K562 (cell line): ENCODE data around the gene ATP6V0A1. TPM values are rescaled to one million over a fixed set of nuclear protein-coding genes. Genes with fewer than 3 reads are reported as not detected.

ENCODE experiments used
- ATAC-seq: fragments of 200-7000 bp; cut with Tn5 transposase; 3 replicates; pipeline ENCODE4 v1.9.1; 2020; ENCODE audit warnings: moderate library complexity
- BruUV-seq: library from RNA; stranded (reverse); fragments of 400-500 nt; replicated peaks from 2 replicates; lab custom pipeline; 2021; lab: Mats Ljungman, UMichigan
- CTCF ChIA-PET: fragments of 300-600 bp; formaldehyde crosslinking; extraction: SDS; loops from one replicate; lab custom pipeline; 2021; ENCODE audit warnings: low intra/inter-chr PET ratio; lab: Yijun Ruan, JAX
- POLR2A ChIA-PET: fragments of 300-600, 350-650 bp; sonication (Branson Sonifier 250); formaldehyde crosslinking; extraction: SDS; loops from one replicate; lab custom pipeline; 2021; ENCODE audit warnings: antibody characterized with exemption, inconsistent platforms; lab: Yijun Ruan, JAX
- DNase-seq, 4 experiments: peaks; one replicate each; pipeline versions ENCODE4 v3.0.0 to v3.0.0-alpha.2; 2011 to 2018; ENCODE audit warnings: low spot score in 3 of 4, mixed read lengths in 3 of 4; ENCODE audit errors: extremely low read depth in 1 of 4
- FAIRE-seq: peaks from 2 replicates; lab custom pipeline; 2011; peaks lifted over from hg19 to GRCh38; lab: Jason Lieb, UNC
- H2AFZ ChIP-seq: 2 replicates; pipeline ENCODE4 v1.6.0; 2011; ENCODE audit warnings: low read depth, low read length, control low read depth, inconsistent platforms
- H3K27ac ChIP-seq: fragments of 200-600 bp; 3 replicates; pipeline ENCODE4 v1.8.0; 2011; ENCODE audit warnings: low read depth, mild to moderate bottlenecking, control low read depth, inconsistent platforms, low read length, moderate library complexity, mixed read lengths; ENCODE audit errors: extremely low read depth
- H3K27me3 ChIP-seq, 2 experiments: fragments of 300-600 bp in 1 of 2; 2 replicates in 1 of 2; 3 replicates in 1 of 2; pipeline versions ENCODE4 v1.6.0 to v1.8.0; 2011; ENCODE audit warnings: inconsistent platforms in 2 of 2, low read length in 2 of 2, mild to moderate bottlenecking in 1 of 2, mixed read lengths in 1 of 2, moderate library complexity in 1 of 2; ENCODE audit not compliant: control insufficient read depth in 2 of 2, insufficient read depth in 2 of 2
- H3K36me3 ChIP-seq: fragments of 300-600 bp; 3 replicates; pipeline ENCODE4 v1.8.0; 2011; ENCODE audit warnings: mild to moderate bottlenecking, low read length, inconsistent platforms; ENCODE audit not compliant: control insufficient read depth, insufficient read depth
- H3K4me1 ChIP-seq, 2 experiments: fragments of 200-600 bp in 1 of 2; replicated peaks in 1 of 2; 2 replicates in 1 of 2; 3 replicates in 1 of 2; pipeline versions ENCODE4 v1.5.1 to v1.8.0; 2011; ENCODE audit warnings: inconsistent platforms in 2 of 2, low read length in 2 of 2, mild to moderate bottlenecking in 1 of 2, mixed read lengths in 1 of 2, moderate library complexity in 1 of 2; ENCODE audit not compliant: control insufficient read depth in 2 of 2, insufficient read depth in 2 of 2
- H3K4me2 ChIP-seq: 2 replicates; pipeline ENCODE4 v1.6.1; 2011; ENCODE audit warnings: low read length, control low read depth, inconsistent platforms, mixed read lengths; ENCODE audit not compliant: insufficient read depth
- H3K4me3 ChIP-seq: fragments of 200-600 bp; sonication (generic), shearing (Covaris generic); 2 replicates; pipeline ENCODE4 v1.5.1; 2016; ENCODE audit warnings: control low read depth, inconsistent platforms
- H3K79me2 ChIP-seq: fragments of 200-600 bp; 3 replicates; pipeline ENCODE4 v1.8.0; 2011; ENCODE audit warnings: low read length, inconsistent platforms; ENCODE audit not compliant: control insufficient read depth, insufficient read depth
- H3K9ac ChIP-seq, 2 experiments: 2 replicates each; pipeline versions ENCODE4 v1.6.0 to v1.6.1; 2011; ENCODE audit warnings: low read depth in 2 of 2, low read length in 2 of 2, control low read depth in 1 of 2, inconsistent platforms in 1 of 2, mild to moderate bottlenecking in 1 of 2, mixed read lengths in 1 of 2; ENCODE audit not compliant: insufficient read depth in 1 of 2
- H3K9me1 ChIP-seq: one replicate; pipeline ENCODE4 v1.6.0; 2011; ENCODE audit warnings: inconsistent platforms, mild to moderate bottlenecking, low read length, moderate library complexity; ENCODE audit not compliant: control insufficient read depth, insufficient read depth
- H3K9me3 ChIP-seq: replicated peaks from 2 replicates; pipeline ENCODE4 v1.5.1; 2011; ENCODE audit warnings: low read depth, low read length, inconsistent platforms; ENCODE audit not compliant: control insufficient read depth, insufficient read depth
- H4K20me1 ChIP-seq: replicated peaks from 2 replicates; pipeline ENCODE4 v1.6.1; 2011; ENCODE audit warnings: low read length, inconsistent platforms, mixed read lengths; ENCODE audit not compliant: control insufficient read depth, insufficient read depth
- ARHGAP35 ChIP-seq: fragments of 450-650 bp; IDR thresholded peaks from 2 replicates; pipeline ENCODE4 v1.6.1; 2018; ENCODE audit not compliant: partially characterized antibody
- HMG20B ChIP-seq: fragments of 250-450 bp; sonication (Bioruptor Pico); IDR thresholded peaks from 2 replicates; pipeline ENCODE4 v1.5.0; 2021; ENCODE audit warnings: mild to moderate bottlenecking
- NONO ChIP-seq, 2 experiments: fragments of 200-400 bp in 1 of 2; fragments of 450-650 bp in 1 of 2; formaldehyde crosslinking in 1 of 2; IDR thresholded peaks; 2 replicates each; pipeline ENCODE4 v1.6.1; 2017; ENCODE audit warnings: low read depth in 2 of 2, mild to moderate bottlenecking in 2 of 2, moderate library complexity in 2 of 2, low read length in 1 of 2
- PRPF4 ChIP-seq: fragments of 200-400 bp; formaldehyde crosslinking; IDR thresholded peaks from one replicate; pipeline ENCODE4 v1.6.1; 2017; ENCODE audit warnings: low read length, low read depth, mild to moderate bottlenecking; ENCODE audit not compliant: insufficient read depth, poor library complexity, severe bottlenecking
- PTTG1 ChIP-seq: fragments of 450-650 bp; IDR thresholded peaks from 2 replicates; pipeline ENCODE4 v1.6.1; 2016; ENCODE audit warnings: low read depth, mild to moderate bottlenecking, missing genetic modification characterization, missing compliant biosample characterization
- SNRNP70 ChIP-seq: fragments of 200-400 bp; formaldehyde crosslinking; optimal IDR thresholded peaks from 2 replicates; pipeline ENCODE3; 2017; ENCODE audit warnings: low read depth, low read length
- SREBF2 ChIP-seq: sonication (generic); formaldehyde crosslinking; IDR thresholded peaks from 2 replicates; pipeline ENCODE4 v1.4.0; 2020; ENCODE audit warnings: mild to moderate bottlenecking, missing genetic modification reagents
- TCF3 ChIP-seq: sonication (generic); formaldehyde crosslinking; IDR thresholded peaks from 2 replicates; pipeline ENCODE4 v1.4.0; 2020; ENCODE audit warnings: mild to moderate bottlenecking, missing genetic modification reagents
- ZNF239 ChIP-seq: fragments of 250-450 bp; sonication (Bioruptor Pico); IDR thresholded peaks from 2 replicates; pipeline ENCODE4 v1.4.0; 2020; ENCODE audit warnings: mild to moderate bottlenecking
- ZNF41 ChIP-seq: fragments of 250-450 bp; sonication (Bioruptor Pico); conservative IDR thresholded peaks from 2 replicates; pipeline ENCODE4 v1.4.0; 2020; ENCODE audit warnings: mild to moderate bottlenecking
- ZNF584 ChIP-seq: fragments of 200-800 bp; sonication (Bioruptor generic); IDR thresholded peaks from 2 replicates; pipeline ENCODE4 v1.6.1; 2016; ENCODE audit warnings: low read depth, mild to moderate bottlenecking, missing genetic modification characterization, missing compliant biosample characterization
- ZNF778 ChIP-seq: fragments of 450-650 bp; formaldehyde crosslinking; IDR thresholded peaks from 2 replicates; pipeline ENCODE4 v1.4.0; 2020; ENCODE audit warnings: mild to moderate bottlenecking, moderate library complexity
- WGBS: fragments of 100-300 bp; shearing (Covaris generic); methylation state at CpG from one replicate; pipeline ENCODE4 v1.1.6; 2016; ENCODE audit warnings: low coverage, mixed read lengths; ENCODE audit not compliant: insufficient coverage; ENCODE audit errors: missing lambda C conversion rate; 5-methylcytosine and 5-hydroxymethylcytosine counted together
- in situ Hi-C: fragments of 300-500 bp; cut with MboI; formaldehyde crosslinking; loops from 4 replicates; pipeline ENCODE4 v1.15.0; 2018; ENCODE audit warnings: inconsistent platforms, mixed read lengths
- intact Hi-C: fragments of 100-400 bp; cut with micrococcal nuclease; formaldehyde crosslinking; loops from 2 replicates; pipeline ENCODE4 v1.14.2; 2022
- polyA plus RNA-seq, 8 experiments: library from polyadenylated mRNA; depleted of rRNA in 4 of 8; stranded (reverse) in 5 of 8; unstranded in 3 of 8; fragments of >200 nt; fragmentation: Nextera tagmentation in 2 of 8; fragmentation: Illumina TruSeq in 1 of 8; extraction: Ambion mirVana in 2 of 8; extraction: Trizol in 1 of 8; gene quantifications; 2 replicates each; pipeline versions ENCODE4 v1.2.1 to v1.2.3, GENCODE V29; 2011 to 2014; ENCODE audit warnings: inconsistent platforms in 1 of 8, missing spikeins in 1 of 8
- total RNA-seq, 7 experiments: library from RNA; depleted of rRNA in 6 of 7; stranded (reverse); fragments of >200 nt in 6 of 7; fragmentation: Illumina TruSeq in 2 of 7; extraction: Trizol in 2 of 7; gene quantifications; 2 replicates each; pipeline versions ENCODE4 v1.2.1 to v1.2.3, GENCODE V29; 2011 to 2021; ENCODE audit warnings: low replicate concordance in 1 of 7
- TF ChIP-seq, protein P1 (sequence below): sonication (generic); formaldehyde crosslinking; IDR thresholded peaks from 2 replicates; pipeline ENCODE4 v1.9.0; 2022; ENCODE audit warnings: mild to moderate bottlenecking, missing genetic modification reagents
- TF ChIP-seq, protein P2 (sequence below): fragments of 250-450 bp; sonication (Bioruptor Pico); IDR thresholded peaks from 2 replicates; pipeline ENCODE4 v1.8.0; 2022; ENCODE audit warnings: moderate library complexity, mild to moderate bottlenecking, inconsistent platforms
- TF ChIP-seq, protein P3 (sequence below): fragments of 450-650 bp; IDR thresholded peaks from 2 replicates; pipeline ENCODE4 v1.6.1; 2016

ATP6V0A1 gene
- total and polyA plus RNA-seq, 9 of the 15 experiments (the other 6 are each of a cell fraction or from before 2014, with no cell fraction given) = 11.8 to 158 (median 75.5) TPM

DNA sequence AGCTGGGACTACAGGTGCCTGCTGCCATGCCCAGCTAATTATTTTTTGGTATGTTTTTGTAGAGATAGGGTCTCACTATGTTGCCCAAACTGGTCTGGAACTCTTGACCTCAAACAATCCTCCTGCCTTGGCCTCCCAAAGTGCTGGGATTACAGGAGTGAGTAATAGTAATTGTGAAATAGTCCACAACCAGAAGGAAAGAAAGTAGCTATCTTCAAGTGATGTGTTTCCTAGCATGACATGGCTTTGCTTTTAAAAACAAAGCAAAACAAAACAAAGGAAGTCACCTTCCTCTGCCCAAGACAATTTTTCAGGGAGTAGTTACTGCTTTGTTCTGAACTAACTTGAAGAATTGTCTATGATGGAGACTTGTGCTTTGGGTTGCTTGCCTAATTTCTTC, 27.0 kb downstream of the ATP6V0A1 start (continued):
- TF ChIP-seq, protein P1, sequence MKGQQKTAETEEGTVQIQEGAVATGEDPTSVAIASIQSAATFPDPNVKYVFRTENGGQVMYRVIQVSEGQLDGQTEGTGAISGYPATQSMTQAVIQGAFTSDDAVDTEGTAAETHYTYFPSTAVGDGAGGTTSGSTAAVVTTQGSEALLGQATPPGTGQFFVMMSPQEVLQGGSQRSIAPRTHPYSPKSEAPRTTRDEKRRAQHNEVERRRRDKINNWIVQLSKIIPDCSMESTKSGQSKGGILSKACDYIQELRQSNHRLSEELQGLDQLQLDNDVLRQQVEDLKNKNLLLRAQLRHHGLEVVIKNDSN (CRISPR knock-in tag) = no peak
- no peak for TF ChIP-seq ZNF584 (CRISPR knock-in tag)
- TF ChIP-seq, protein P2, sequence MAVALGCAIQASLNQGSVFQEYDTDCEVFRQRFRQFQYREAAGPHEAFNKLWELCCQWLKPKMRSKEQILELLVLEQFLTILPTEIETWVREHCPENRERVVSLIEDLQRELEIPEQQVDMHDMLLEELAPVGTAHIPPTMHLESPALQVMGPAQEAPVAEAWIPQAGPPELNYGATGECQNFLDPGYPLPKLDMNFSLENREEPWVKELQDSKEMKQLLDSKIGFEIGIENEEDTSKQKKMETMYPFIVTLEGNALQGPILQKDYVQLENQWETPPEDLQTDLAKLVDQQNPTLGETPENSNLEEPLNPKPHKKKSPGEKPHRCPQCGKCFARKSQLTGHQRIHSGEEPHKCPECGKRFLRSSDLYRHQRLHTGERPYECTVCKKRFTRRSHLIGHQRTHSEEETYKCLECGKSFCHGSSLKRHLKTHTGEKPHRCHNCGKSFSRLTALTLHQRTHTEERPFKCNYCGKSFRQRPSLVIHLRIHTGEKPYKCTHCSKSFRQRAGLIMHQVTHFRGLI (CRISPR knock-in tag) = no peak
- TF ChIP-seq PTTG1 (tag) = no peak
- no peak for TF ChIP-seq ZNF41

DNA sequence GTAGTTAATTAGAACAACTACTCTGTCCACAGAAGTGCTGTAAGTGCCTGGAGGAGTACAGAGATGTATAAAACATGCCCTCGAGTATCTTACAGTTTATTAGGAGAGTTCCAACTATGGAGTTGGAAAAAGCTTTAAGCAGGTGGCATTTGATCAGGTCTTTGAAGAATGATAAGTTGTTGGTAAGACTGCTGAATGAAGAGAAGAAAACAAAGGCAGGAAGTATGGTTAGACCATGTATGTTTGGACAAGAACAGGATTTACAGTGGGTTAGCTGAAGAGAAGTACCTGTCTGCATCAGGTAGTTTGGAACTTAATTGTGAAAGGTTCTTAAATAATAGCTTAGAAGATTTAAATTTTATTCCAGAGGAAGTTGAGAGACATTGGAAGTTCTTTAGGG, 29.4 kb downstream of the ATP6V0A1 start:
- ChIA-PET POLR2A (interaction anchor here (0.7 kb wide), 1 partner anchor 420 kb away, joined by 3 read pairs; no protein-coding TSS in a partner anchor), CTCF (no interaction called here)
- WGBS = 69% methylated on average over 1 of the region's 1 CpG
- H3K4me3 ChIP-seq = no peak overlapping the region
- no peaks in the 10 kb centered on the region for H3K9me3 ChIP-seq
- no peak overlapping the region for H3K9ac ChIP-seq
- H3K27ac ChIP-seq = no peak overlapping the region
- H3K4me1 ChIP-seq = no peaks in the 10 kb centered on the region; a peak in 2 of 5 replicates
- no peak overlapping the region for H2AFZ ChIP-seq
- DNase-seq (no peak), ATAC-seq (no peak), FAIRE-seq (no peak)
- peaks cover 93% of the 10 kb centered on the region for H3K36me3 ChIP-seq
- H3K4me2 ChIP-seq = no peak overlapping the region
- no peaks in the 10 kb centered on the region for H4K20me1 ChIP-seq
- BruUV-seq = no TSS peak
- intact Hi-C loops (no loop called here), in situ Hi-C loops (no loop called here)
- H3K79me2 ChIP-seq = no peaks in the 10 kb centered on the region
- H3K27me3 ChIP-seq = no peaks in the 10 kb centered on the region
- no peaks in the 10 kb centered on the region for H3K9me1 ChIP-seq
- TF ChIP-seq PRPF4 = no peak
- TF ChIP-seq ZNF239 (CRISPR knock-in tag) = no peak
- TF ChIP-seq, protein P3, sequence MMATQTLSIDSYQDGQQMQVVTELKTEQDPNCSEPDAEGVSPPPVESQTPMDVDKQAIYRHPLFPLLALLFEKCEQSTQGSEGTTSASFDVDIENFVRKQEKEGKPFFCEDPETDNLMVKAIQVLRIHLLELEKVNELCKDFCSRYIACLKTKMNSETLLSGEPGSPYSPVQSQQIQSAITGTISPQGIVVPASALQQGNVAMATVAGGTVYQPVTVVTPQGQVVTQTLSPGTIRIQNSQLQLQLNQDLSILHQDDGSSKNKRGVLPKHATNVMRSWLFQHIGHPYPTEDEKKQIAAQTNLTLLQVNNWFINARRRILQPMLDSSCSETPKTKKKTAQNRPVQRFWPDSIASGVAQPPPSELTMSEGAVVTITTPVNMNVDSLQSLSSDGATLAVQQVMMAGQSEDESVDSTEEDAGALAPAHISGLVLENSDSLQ = no peak
- TF ChIP-seq ARHGAP35 = no peak
- no peak for TF ChIP-seq ZNF778 (CRISPR knock-in tag)
- TF ChIP-seq SREBF2 (CRISPR knock-in tag) = no peak
- TF ChIP-seq TCF3 = no peak
- no peak for TF ChIP-seq HMG20B (CRISPR knock-in tag)
- TF ChIP-seq SNRNP70 = no peak
- no peak for TF ChIP-seq NONO (IDR thresholded peaks at IDR 0.05; ENCODE audit: low read depth in 2 of 2, low read length in 1 of 2)
